ENCODE data around the gene ERBB4. TPM values are rescaled to one million over a fixed set of nuclear protein-coding genes. Genes with fewer than 3 reads are reported as not detected.

ERBB4 gene
- total RNA-seq, 1 experiment from 2014 or later, result 40.6 TPM

GRCh38 chr2:211503198-211503597 lies 1035.4 kb downstream of the ERBB4 start:
- no peaks in the 10 kb centered on the region for H3K36me3 ChIP-seq (ENCODE audit: insufficient read depth, low read length, poor library complexity, severe bottlenecking)
- ChIA-PET CTCF (no interaction called here), POLR2A (ENCODE audit: low non-redundant PET) (no interaction called here)
- no peaks in the 10 kb centered on the region for H3K27me3 ChIP-seq (replicated peaks; ENCODE audit: insufficient read depth, low read depth, low read length, poor library complexity)
- intact Hi-C loops (cut with micrococcal nuclease; ENCODE audit: unreplicated experiment), result no loop called here
- H3K4me3 ChIP-seq (ENCODE audit: low read depth, low read length, poor library complexity, severe bottlenecking), result no peak overlapping the region
- no peaks in the 10 kb centered on the region for H3K4me1 ChIP-seq (ENCODE audit: insufficient read depth, low read length, poor library complexity, severe bottlenecking)
- DNase-seq (ENCODE audit: low spot score), result no peak
- no peak overlapping the region for H3K27ac ChIP-seq (ENCODE audit: low read depth, low read length, poor library complexity, severe bottlenecking)
- no peak for TF ChIP-seq CTCF (conservative IDR thresholded peaks at IDR 0.05; ENCODE audit: low read depth, low read length)
- TF ChIP-seq EZH2 (IDR thresholded peaks at IDR 0.05; ENCODE audit: borderline replicate concordance, low read depth, low read length, poor library complexity, severe bottlenecking), result no peak
- BruUV-seq (replicated peaks), result no TSS peak
- peaks cover 3% of the 10 kb centered on the region for H3K9me3 ChIP-seq (ENCODE audit: low read depth, low read length, poor library complexity, severe bottlenecking)

GRCh38 chr2:211498551-211499205 lies 1039.9 kb downstream of the ERBB4 start:
- intact Hi-C loops (cut with micrococcal nuclease; ENCODE audit: unreplicated experiment), result no loop called here
- Histone ChIP-seq H3K36me3 (ENCODE audit: insufficient read depth, low read length, poor library complexity, severe bottlenecking) (no peaks in the 10 kb centered on the region), H3K4me3 (ENCODE audit: low read depth, low read length, poor library complexity, severe bottlenecking) (no peak overlapping the region), H3K27me3 (replicated peaks; ENCODE audit: insufficient read depth, low read depth, low read length, poor library complexity) (no peaks in the 10 kb centered on the region), H3K27ac (ENCODE audit: low read depth, low read length, poor library complexity, severe bottlenecking) (no peak overlapping the region), H3K4me1 (ENCODE audit: insufficient read depth, low read length, poor library complexity, severe bottlenecking) (no peaks in the 10 kb centered on the region), H3K9me3 (ENCODE audit: low read depth, low read length, poor library complexity, severe bottlenecking) (no peaks in the 10 kb centered on the region)
- ChIA-PET POLR2A (ENCODE audit: low non-redundant PET) (no interaction called here), CTCF (no interaction called here)
- TF ChIP-seq CTCF (conservative IDR thresholded peaks at IDR 0.05; ENCODE audit: low read depth, low read length) (no peak), EZH2 (IDR thresholded peaks at IDR 0.05; ENCODE audit: borderline replicate concordance, low read depth, low read length, poor library complexity, severe bottlenecking) (no peak)
- no TSS peak for BruUV-seq (replicated peaks)
- DNase-seq (ENCODE audit: low spot score), result no peak

- intact Hi-C loops (cut with micrococcal nuclease; ENCODE audit: unreplicated experiment), result no loop called here
These were observed 1043.3 kb downstream of the ERBB4 start for GRCh38 chr2:211495339-211495738.

More at GRCh38 chr2:211495339-211495738, 1043.3 kb downstream of the ERBB4 start:
- H3K9me3 ChIP-seq (ENCODE audit: low read depth, low read length, poor library complexity, severe bottlenecking), result no peaks in the 10 kb centered on the region
- ChIA-PET POLR2A (ENCODE audit: low non-redundant PET) (no interaction called here), CTCF (no interaction called here)
- H3K4me3 ChIP-seq (ENCODE audit: low read depth, low read length, poor library complexity, severe bottlenecking), result no peak overlapping the region
- TF ChIP-seq CTCF (conservative IDR thresholded peaks at IDR 0.05; ENCODE audit: low read depth, low read length) (no peak), EZH2 (IDR thresholded peaks at IDR 0.05; ENCODE audit: borderline replicate concordance, low read depth, low read length, poor library complexity, severe bottlenecking) (no peak)
- H3K4me1 ChIP-seq (ENCODE audit: insufficient read depth, low read length, poor library complexity, severe bottlenecking), result no peaks in the 10 kb centered on the region
- H3K27me3 ChIP-seq (replicated peaks; ENCODE audit: insufficient read depth, low read depth, low read length, poor library complexity), result no peaks in the 10 kb centered on the region
- DNase-seq (ENCODE audit: low spot score), result no peak
- no peaks in the 10 kb centered on the region for H3K36me3 ChIP-seq (ENCODE audit: insufficient read depth, low read length, poor library complexity, severe bottlenecking)
- no peak overlapping the region for H3K27ac ChIP-seq (ENCODE audit: low read depth, low read length, poor library complexity, severe bottlenecking)
- no TSS peak for BruUV-seq (replicated peaks)
